HG03025 (cell line): ENCODE results near the gene ARVCF.
"Not testable (repeated sequence)": the region's sequence is repeated elsewhere in the genome, so short reads cannot be mapped to it uniquely, and the experiment has no call there.

Source experiments
- ATAC-seq: cut with Tn5 transposase; IDR thresholded peaks from one replicate; pipeline ENCODE4 v1.9.1; 2021; ENCODE audit warnings: mild to moderate bottlenecking, moderate library complexity; ENCODE audit not compliant: unreplicated experiment, low FRiP score

The ARVCF gene

DNA sequence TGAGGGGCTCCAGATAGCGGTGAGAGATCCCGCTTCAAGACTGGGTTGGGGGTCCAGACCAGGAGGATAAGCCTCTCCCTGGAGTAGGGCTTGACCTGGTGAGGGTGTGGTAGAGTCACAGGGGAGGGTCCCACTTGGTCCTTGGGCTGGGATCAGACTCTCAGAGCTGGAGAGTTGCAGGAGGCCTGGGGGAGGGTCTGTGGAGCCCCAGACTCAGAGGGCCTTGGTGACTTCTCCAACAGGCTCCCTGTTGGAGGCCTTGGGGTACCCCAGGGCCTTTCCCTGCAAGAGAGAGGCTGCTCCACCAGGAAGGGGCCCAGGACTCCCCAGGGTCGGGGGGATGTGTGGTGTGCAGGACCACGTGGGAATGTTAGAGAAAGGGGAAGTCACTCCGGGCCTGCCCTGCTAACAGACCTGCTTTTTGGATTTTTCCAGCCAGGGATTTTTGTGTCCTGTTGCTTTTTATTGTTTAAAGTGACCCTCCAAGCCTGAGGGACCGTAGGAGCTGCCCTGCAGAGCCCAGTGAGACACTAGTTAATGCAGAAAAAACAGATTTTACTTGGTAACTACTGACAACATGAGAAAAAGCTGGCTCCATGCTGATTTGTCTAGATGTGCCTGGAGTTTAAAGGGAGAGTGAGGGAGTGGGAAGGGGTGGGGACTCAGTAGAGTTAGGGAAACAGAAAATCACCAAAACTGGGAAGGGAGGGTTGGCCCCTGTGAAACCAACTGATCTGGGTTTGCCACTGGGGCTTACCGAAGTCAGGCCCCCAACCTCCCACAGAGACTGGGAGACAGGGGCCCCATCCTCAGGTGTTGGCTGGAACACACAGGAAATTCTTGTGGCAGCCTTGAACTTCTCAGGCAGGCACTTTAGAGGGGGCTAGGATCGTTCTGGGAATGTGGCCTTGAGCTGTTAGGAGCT lies 74.2 kb downstream of the ARVCF start:
- ATAC-seq: no peak

DNA sequence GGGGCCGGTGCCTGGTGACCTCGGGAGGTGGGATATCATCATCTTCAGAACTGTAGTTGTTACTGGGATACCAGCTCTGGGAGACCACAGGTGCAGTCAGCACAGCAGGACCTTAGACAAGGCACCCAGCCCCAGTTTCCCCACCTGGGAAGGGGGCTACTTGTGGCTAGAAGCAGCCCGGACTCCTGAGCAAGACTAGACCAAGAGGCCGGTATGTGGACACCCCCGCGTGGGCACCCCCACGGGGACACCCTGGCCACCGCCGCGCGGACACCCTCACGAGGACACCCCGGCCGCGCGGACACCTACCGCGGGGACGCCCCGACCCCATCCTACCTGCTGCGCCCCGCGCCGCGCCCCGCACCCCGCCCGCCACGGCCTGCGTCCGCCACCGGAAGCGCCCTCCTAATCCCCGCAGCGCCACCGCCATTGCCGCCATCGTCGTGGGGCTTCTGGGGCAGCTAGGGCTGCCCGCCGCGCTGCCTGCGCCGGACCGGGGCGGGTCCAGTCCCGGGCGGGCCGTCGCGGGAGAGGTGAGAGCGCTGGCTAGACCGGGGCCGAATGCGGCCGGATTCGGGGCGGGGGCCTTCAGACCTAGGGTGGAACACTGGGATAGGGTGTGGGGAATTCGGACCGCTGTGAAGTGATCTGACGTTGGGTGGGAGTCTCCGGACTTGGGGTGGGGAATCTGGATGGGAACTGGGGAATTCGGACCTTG lies 75.1 kb downstream of the ARVCF start, which contains the start of the genes COMT and TXNRD2:
COMT (plus strand) TSS at position 408 of the 718 bp plus-strand sequence. CDS start 20,755 bp downstream, outside the sequence.
TXNRD2 (minus strand) TSS at position 454 of the 718 bp plus-strand sequence; CDS start at position 439, 15 bp downstream.
- ATAC-seq: no peak

DNA sequence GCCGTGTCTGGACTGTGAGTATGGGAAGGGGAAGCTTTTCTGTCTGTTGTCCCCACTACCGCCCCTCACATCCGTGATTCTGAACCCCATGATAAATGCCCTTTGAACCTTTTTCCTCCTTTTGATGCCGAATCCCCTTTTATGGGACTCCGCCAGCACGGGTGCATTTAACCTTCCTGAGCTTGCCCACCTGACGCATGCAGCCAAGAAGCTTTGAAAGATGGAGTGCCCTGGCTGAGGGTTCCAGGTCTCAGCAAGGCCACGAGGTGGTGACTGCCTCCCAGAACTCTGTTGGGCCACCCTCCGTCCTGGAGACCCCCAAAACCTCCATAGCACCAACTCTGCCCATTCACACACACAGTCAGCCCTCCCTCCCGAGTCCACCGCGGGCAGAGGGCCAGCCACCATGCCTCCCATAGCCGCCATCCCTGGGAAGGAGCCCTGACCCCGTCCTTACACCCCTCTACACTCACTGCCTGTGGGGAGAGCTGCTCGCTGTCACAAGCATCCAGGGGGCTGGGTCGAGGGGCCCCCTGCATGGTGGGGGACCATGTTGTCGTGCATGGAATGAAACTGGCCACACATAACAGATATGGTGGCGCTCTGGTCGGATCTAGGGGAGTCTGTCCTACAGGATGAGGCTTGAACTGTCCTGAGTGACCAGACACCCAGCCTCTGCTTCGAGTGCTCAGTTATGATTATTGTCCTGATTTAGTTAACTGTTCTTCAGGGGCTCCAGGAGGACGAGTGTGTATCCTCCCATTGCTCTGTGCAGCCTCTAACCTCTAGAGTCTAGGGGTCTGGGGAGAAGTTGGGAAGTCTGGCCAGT lies 75.9 kb downstream of the ARVCF start:
- ATAC-seq: no peak

DNA sequence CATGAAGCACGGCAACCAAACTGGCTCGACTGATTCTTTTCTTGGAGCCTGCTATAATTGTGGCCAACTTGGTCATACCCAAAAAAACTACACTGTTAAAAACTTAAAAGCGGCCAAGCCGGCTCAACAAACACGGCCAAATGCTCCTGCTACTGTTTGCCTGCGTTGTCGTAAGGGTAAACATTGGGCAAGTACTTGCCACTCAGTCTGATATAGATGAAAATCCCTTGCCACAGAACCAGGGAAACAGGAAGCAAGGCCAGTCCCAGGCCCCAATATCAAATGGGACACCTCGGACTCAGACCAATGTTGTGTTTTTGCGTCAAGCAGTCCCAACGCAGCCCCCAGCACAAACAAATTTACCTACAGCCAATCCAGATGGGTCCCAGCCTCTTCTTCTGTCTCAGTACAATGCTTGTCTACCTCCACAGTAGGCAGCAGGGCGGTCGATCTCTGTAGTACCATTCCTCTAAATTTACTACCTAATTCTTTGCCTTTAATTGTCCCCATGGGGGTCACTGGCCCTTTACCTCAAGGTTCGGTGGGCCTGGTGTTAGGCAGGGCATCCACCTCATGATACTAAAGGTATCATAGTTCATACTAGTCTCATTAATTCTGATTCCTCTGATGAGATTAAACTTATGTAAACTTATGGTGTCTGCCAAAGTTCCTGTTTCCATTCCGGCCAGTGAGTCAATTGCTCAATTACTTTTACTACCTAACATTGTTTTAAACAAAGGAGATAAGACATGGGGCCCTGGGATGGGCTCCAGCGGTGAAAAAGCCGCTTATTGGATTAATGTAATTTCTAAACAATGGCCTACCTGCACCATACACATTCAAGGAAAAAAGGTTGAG lies 78.8 kb downstream of the ARVCF start:
- no peak for ATAC-seq

DNA sequence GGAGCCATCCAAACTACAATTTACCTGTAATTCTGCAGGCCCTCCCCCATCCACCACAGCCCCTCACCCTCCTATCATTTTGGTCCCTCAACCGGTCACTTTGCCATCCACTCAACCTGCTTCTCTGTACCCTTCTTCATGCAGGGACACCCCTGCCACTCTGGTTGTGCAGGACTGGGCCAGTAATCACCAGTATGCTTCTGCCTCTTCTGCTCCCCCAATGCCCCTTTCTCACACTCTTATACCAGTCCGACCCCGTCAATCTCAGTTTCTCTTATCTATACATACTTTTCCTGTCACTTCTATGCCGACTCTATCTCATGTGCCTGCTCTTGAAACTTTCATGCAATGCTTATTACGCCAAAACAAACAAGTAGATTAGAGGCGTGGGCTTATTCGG lies 80.1 kb downstream of the ARVCF start:
- no peak for ATAC-seq

DNA sequence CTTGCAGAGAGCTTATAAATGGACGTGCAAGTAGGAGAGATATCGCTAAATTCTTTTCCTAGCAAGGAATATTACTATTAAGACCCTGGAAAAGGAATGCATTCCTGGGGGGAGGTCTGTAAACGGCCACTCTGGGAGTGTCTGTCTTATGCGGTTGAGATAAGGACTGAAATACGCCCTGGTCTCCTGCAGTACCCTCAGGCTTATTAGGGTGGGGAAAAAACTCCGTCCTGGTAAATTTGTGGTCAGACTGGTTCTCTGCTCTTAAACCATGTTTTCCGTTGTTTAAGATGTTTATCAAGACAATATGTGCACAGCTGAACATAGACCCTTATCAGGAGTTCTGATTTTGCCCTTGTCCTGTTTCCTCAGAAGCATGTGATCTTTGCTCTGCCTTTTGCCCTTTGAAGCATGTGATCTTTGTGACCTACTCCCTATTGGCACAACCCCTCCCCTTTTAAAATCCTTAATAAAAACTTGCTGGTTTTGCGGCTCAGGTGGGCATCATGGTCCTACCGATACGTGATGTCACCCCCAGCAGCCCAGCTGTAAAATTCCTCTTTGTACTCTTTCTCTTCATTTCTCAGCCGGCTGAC lies 81.4 kb downstream of the ARVCF start:
- not testable (repeated sequence) for ATAC-seq

DNA sequence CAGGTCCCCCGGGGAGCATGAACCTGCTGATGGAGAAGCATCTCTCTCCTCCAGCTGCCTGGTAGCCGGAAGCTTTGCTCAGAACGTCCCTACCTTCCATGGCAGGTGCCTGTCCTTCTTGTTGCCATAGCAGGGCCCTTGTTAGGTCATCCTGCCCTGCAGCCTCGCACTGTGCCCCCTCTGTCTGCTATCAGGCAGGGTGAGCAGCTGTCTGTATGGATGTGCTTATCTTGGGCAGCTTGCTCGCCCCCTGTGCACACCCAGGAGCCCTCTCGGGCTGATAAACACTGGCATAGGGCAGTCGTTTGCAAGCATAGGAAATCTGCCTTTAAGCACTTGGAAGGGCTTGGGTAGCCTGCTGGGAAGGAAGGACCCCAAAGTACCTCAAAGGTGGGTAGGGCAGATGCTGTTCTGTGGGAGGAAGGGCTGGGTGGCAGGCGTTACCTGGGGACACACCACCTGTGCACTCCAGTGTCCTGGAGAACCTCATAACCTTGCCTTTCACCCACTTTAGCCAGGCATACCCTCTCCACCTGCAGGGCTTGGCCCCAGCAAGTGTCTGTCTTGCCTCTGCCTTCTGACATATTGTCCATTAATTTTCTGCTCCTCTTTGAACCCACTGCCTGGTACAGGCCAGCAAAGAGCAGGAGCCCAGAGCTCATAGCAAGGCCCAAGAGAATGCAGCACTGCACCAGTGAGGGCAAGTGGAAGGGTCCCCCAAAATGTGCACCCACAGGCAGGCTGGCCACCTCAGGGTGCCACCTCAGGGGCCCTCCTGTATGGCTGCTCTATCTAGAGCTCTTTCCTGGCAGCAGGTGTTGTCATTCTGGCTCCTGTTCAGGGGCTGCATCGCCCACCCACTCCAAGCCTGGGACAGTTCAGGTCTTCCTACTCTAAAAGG lies 83.0 kb downstream of the ARVCF start:
- ATAC-seq: no peak

DNA sequence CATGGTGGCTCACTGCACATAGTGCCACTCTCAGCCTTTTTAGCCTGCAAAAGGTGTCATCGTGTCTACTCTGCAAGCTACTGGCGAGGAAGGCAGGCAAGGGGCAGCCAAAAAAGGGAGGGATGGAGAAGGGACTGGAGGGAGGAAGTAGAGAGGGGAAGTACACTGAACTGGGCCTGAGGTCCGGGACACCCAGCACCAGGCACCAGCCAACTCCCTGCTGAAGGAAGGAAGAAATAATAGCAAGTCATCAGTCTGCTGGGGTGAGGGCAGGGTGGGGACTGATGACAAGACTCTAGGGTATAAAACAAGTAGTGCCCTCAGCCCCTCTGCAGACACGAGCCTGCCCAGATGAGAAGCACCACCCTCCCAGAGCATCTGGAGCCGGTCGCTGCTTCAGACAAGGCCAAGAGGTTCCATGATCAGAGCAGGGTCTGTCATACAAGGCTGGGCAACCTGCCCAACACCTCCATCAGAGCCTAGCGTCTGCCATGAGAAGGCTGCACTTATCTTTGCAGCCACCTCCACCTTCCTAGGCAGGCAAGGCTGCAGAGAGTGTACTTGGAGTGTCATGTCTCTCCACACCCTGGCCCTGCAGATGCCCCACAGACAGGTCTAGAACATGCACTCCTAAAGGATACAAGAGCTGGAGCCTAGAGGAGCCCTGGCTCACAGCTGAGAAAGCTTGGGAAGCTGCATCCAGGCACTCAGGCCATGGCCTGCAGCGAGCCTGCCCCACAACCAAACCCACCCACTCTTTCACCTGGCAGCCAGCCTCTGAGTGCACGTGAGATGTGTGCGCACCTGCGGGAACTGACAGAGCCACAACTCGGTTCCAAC lies 84.0 kb downstream of the ARVCF start:
- no peak for ATAC-seq

DNA sequence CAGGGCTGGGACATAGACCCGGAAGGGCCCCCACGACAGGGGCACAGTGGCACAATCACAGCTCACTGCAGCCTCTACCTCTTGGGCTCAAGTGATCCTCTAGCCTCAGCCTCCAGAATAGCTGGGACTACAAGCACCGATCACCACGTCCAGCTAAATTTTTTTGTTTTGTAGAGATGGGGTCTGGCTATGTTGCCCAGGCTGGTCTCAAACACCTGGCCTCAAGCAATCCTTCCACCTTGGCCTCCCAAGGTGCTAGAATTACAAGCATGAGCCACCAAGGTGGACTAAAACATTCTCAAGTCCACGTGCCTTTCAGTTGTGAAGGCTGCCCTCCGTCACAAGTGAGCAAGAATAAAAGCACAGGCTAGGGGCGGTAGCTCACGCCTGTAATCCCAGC lies 85.1 kb downstream of the ARVCF start:
- no peak for ATAC-seq

DNA sequence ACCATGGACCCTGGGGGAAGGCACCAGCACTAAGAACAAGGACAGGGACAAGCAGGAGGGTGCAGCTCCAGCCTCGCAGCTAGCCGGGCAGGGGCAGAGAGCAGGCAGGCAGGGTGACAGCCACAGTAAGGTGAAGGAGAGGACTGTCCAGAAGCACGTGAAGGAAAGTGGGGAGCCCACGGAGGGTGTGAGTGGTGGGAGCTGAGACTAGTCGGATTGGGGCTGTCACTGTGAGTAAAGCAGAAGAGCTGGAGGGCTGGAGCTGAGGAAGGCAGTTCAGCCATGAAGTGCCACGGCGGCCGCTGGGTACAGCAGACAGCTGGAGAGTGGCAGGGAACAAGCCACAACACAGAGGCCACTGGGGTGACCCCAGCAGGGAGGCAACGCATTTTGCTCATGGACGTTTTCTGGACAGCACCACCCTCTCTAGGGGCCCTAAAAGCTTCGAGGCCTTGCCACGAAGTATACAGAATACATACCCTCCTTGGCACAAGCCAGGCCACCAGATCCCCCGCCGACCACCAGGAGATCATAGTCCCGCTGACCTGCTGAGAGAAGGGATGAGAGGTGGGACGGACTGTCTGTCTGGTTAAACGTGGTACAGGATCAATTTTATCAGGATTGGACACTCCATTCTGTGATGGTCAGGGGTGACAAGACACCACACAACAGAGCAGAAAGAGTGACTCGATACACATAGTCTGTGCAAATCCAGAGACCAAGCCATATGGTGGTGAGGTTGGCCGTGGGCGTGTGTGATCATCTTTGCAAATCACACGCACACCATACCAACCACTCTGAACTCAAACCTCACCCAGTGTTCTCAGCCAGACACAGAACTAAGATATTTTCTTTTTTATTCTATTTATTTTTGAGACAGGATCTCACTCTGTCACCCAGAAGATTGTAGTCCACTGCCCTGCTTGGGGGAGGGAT lies 85.8 kb downstream of the ARVCF start:
- no peak for ATAC-seq

DNA sequence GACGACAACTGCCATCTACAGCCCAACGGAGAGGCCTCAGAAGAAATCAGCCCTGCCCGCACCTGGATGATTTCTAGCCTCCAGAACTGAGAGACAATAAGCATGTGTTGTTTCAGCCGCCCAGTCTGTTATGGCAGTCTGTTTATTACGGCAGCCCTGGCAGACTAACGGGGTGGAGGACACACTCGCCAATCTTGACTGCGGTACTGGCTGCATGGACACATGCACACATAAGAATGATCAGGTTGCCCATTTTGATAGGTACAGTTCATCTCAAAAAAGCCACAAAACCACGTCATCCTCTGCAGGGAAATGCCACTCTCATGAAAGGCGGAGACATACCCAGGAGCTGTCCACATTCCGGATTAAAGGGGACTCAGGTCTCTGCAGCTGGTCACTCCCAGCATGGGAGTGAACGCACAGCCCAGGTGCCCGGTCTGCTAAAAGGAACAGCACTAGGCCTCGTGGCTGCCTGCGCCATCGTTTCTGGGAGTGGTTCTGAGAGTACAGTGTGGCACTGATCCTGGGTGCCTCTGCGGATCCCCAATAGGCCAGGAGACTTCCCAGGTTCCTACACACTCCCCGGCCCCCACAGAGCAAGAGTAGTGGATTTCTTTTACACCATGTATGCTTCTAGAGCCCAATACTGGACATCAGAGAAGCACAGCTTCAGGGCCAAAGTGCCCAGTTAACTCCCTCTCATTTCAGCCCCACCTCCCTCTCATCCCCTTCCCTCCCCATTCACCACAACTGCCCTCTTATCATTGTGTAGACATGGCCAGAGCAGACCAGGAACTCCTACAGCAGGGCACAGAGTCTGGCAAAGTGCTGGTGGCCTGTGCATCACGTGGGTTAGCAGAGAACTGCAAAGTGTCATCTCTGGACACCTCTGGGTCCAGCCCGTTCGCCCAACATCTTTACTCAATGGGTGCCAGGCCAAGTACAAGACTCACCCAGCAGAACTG lies 86.8 kb downstream of the ARVCF start:
- ATAC-seq: no peak

DNA sequence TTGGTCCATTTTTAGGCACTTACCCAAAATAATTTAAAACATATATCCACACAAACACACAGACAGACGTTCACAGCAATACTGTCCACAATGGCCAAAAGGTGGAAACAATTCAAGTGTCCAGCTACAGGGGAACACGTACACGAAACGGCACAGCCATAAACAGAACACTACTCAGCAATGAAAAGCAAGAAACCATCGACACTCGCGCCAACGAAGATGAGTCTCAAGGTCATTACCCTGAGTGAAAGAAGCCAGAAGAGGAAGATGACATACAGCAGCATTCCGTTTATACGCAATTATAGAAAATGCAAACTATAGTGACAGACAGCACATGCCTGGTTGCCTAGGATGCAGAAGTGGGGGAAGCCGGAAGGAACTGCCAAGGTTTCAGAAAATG lies 88.4 kb downstream of the ARVCF start:
- no peak for ATAC-seq

DNA sequence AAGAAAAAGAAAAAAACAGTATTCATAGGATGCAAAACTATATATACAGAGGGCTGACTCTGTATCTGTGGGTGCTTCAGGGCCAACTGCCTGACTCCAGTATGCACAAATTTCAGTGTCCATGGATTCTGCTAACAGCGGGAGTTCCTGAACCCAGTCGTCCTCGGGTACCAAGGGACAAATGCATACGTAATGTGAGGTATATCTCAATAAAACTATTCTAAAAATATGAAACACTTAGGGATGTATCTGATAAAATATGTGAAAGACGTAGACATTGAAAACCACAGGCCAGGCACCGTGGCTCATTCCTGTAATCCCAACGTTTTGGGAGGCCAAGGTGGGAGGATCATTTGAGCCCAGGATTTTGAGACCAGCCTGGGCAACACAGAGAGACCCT lies 88.9 kb downstream of the ARVCF start:
- no peak for ATAC-seq

DNA sequence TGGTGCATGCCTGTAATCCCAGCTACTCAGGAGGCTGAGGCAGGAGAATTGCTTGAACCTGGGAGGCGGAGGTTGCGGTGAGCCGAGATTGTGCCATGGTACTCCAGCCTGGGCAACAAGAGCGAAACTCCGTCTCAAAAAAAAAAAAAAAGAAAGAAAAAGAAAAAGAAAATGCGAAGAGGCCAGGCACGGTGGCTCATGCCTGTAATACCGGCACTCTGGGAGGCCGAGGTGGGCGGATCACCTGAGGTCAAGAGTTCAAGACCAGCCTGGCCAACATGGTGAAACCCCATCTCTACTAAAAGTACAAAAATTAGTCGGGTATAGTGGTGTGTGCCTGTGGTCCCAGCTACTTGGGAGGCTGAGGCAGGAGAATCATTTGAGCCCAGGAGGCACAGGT lies 90.6 kb downstream of the ARVCF start:
- ATAC-seq: not testable (repeated sequence)

DNA sequence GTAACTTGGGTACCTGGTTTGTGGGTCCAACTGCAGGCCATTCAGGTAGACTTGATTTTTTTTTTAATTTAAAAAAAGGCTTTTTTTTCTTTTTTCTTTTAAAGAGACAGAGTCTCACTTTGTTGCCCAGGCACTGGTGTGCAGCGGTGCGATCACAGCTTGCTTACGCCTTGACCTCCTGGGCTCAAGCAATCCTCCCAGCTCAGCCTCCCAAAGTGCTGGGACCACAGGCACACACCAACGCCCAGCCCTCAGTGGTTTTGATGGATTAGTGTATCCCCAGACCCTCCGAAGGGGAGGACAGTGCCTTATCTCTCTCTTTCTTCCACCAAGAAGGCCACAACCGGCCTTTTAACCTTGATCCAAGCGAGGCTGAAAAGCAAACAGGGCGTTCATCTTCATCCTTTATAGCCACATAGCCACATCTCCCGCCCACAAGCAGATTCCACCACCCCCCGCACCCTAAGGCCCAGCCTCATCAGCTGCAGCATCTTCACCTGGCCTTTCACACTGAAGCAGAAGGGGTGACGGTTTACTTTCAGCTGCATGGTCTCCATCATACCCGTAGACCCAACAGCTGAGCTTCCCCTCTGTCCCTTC lies 92.6 kb downstream of the ARVCF start:
- ATAC-seq: no peak
